SK-N-SH treated with all-trans-retinoic acid at 6 μM for 48 hours (cell line): Measurements from ENCODE around the gene PTPRN2.

ENCODE experiments used
- ATAC-seq: fragments of 200-7000 bp; cut with Tn5 transposase; 3 replicates; pipeline ENCODE4 v1.9.1; 2020; ENCODE audit warnings: mild to moderate bottlenecking, moderate library complexity
- ARNTL ChIP-seq: fragments of 450-650 bp; formaldehyde crosslinking; IDR thresholded peaks from 2 replicates; pipeline ENCODE4 v1.5.0; 2020; ENCODE audit warnings: low read depth, mild to moderate bottlenecking, moderate library complexity, borderline replicate concordance
- CSDC2 ChIP-seq: fragments of 250-450 bp; sonication (Bioruptor Pico); IDR thresholded peaks from 2 replicates; pipeline ENCODE4 v1.5.0; 2020; ENCODE audit warnings: mild to moderate bottlenecking, moderate library complexity
- CSRNP3 ChIP-seq: fragments of 250-450 bp; sonication (Bioruptor Pico); IDR thresholded peaks from 2 replicates; pipeline ENCODE4 v1.5.1; 2021; ENCODE audit warnings: mild to moderate bottlenecking, moderate library complexity
- ESRRG ChIP-seq: fragments of 250-450 bp; sonication (Bioruptor Pico); IDR thresholded peaks from 2 replicates; pipeline ENCODE4 v1.6.1; 2021; ENCODE audit warnings: mild to moderate bottlenecking
- GLIS3 ChIP-seq: fragments of 250-450 bp; sonication (Bioruptor Pico); IDR thresholded peaks from 2 replicates; pipeline ENCODE4 v1.5.0; 2020; ENCODE audit warnings: mild to moderate bottlenecking, moderate library complexity
- OSR1 ChIP-seq: fragments of 250-450 bp; sonication (Bioruptor Pico); IDR thresholded peaks from 2 replicates; pipeline ENCODE4 v1.8.0; 2022; ENCODE audit warnings: moderate library complexity, mild to moderate bottlenecking, inconsistent platforms
- PPARA ChIP-seq: fragments of 250-450 bp; sonication (Bioruptor Pico); IDR thresholded peaks from 2 replicates; pipeline ENCODE4 v1.5.0; 2020; ENCODE audit warnings: mild to moderate bottlenecking, borderline replicate concordance
- RARB ChIP-seq: fragments of 250-450 bp; sonication (Bioruptor Pico); IDR thresholded peaks from 2 replicates; pipeline ENCODE4 v1.8.0; 2021; ENCODE audit warnings: mild to moderate bottlenecking, moderate library complexity
- SNAI2 ChIP-seq: fragments of 250-450 bp; sonication (Bioruptor Pico); IDR thresholded peaks from 2 replicates; pipeline ENCODE4 v1.5.0; 2020; ENCODE audit warnings: mild to moderate bottlenecking, moderate library complexity
- TCF4 ChIP-seq: fragments of 250-450 bp; sonication (Bioruptor Pico); IDR thresholded peaks from 2 replicates; pipeline ENCODE4 v1.8.0; 2021; ENCODE audit warnings: mild to moderate bottlenecking, moderate library complexity, borderline replicate concordance
- TOX ChIP-seq: fragments of 250-450 bp; sonication (Bioruptor Pico); IDR thresholded peaks from 2 replicates; pipeline ENCODE4 v1.8.0; 2021; ENCODE audit warnings: mild to moderate bottlenecking, moderate library complexity, borderline replicate concordance
- TSHZ2 ChIP-seq: fragments of 250-450 bp; sonication (Bioruptor Pico); IDR thresholded peaks from 2 replicates; pipeline ENCODE4 v1.5.0; 2020; ENCODE audit warnings: mild to moderate bottlenecking, moderate library complexity
- ZC3H10 ChIP-seq: fragments of 250-450 bp; sonication (Bioruptor Pico); IDR thresholded peaks from 2 replicates; pipeline ENCODE4 v1.5.1; 2021; ENCODE audit warnings: mild to moderate bottlenecking, moderate library complexity
- ZFP3 ChIP-seq: fragments of 250-450 bp; sonication (Bioruptor Pico); IDR thresholded peaks from 2 replicates; pipeline ENCODE4 v1.5.0; 2020; ENCODE audit warnings: mild to moderate bottlenecking, moderate library complexity
- ZFP30 ChIP-seq: fragments of 450-650 bp; formaldehyde crosslinking; IDR thresholded peaks from 2 replicates; pipeline ENCODE4 v1.5.0; 2022; ENCODE audit warnings: mild to moderate bottlenecking, moderate library complexity
- ZNF565 ChIP-seq: fragments of 450-650 bp; formaldehyde crosslinking; conservative IDR thresholded peaks from 2 replicates; pipeline ENCODE4 v1.5.0; 2020; ENCODE audit warnings: low read depth, mild to moderate bottlenecking, moderate library complexity
- ZNF70 ChIP-seq: fragments of 450-650 bp; formaldehyde crosslinking; IDR thresholded peaks from 2 replicates; pipeline ENCODE4 v1.5.0; 2020; ENCODE audit warnings: mild to moderate bottlenecking, moderate library complexity
- ZNF8 ChIP-seq: fragments of 450-650 bp; formaldehyde crosslinking; IDR thresholded peaks from 2 replicates; pipeline ENCODE4 v1.5.0; 2020; ENCODE audit warnings: mild to moderate bottlenecking, moderate library complexity

The PTPRN2 gene

GRCh38 chr7:157543791-157544190 lies 1043.8 kb downstream of the PTPRN2 start:
- ATAC-seq, result no peak
- TF ChIP-seq ZFP3 (CRISPR knock-in tag), result no peak
- TF ChIP-seq ESRRG (CRISPR knock-in tag), result no peak
- no peak for TF ChIP-seq ZFP30
- no peak for TF ChIP-seq ZNF70 (CRISPR knock-in tag)
- no peak for TF ChIP-seq RARB (CRISPR knock-in tag)
- TF ChIP-seq SNAI2, result no peak
- TF ChIP-seq CSRNP3 (CRISPR knock-in tag), result no peak

- TF ChIP-seq ZC3H10 (no peak), ZNF565 (CRISPR knock-in tag) (no peak), CSDC2 (no peak), TCF4 (no peak), TOX (CRISPR knock-in tag) (no peak)
- ATAC-seq, result no peak
These were observed 1044.3 kb downstream of the PTPRN2 start for GRCh38 chr7:157543276-157543675.

- TF ChIP-seq TSHZ2 (CRISPR knock-in tag) (no peak), RARB (CRISPR knock-in tag) (no peak), ZFP3 (CRISPR knock-in tag) (no peak)
- no peak for ATAC-seq
These were observed 1045.3 kb downstream of the PTPRN2 start for GRCh38 chr7:157542068-157543021.

- ATAC-seq, result no peak
These were observed 1046.1 kb downstream of the PTPRN2 start for GRCh38 chr7:157541295-157542067.

More at GRCh38 chr7:157541295-157542067, 1046.1 kb downstream of the PTPRN2 start:
- TF ChIP-seq OSR1 (no peak), SNAI2 (no peak), GLIS3 (no peak), PPARA (no peak), TOX (CRISPR knock-in tag) (no peak), CSRNP3 (CRISPR knock-in tag) (no peak), ZFP3 (CRISPR knock-in tag) (no peak), TSHZ2 (CRISPR knock-in tag) (no peak), ZNF8 (CRISPR knock-in tag) (no peak), TCF4 (no peak), ARNTL (CRISPR knock-in tag) (no peak), ESRRG (CRISPR knock-in tag) (no peak), ZNF565 (CRISPR knock-in tag) (no peak)
